HepG2 (cell line): ENCODE measurements around the gene MRPL38. TPM values are rescaled to one million over a fixed set of nuclear protein-coding genes. Genes with fewer than 3 reads are reported as not detected.

Experiments used
- CBX5 ChIP-seq: sonication (generic); formaldehyde crosslinking; IDR thresholded peaks from 2 replicates; pipeline ENCODE4 v1.4.0; 2020; ENCODE audit warnings: missing genetic modification reagents, borderline replicate concordance
- CC2D1A ChIP-seq: sonication (generic); formaldehyde crosslinking; IDR thresholded peaks from 2 replicates; pipeline ENCODE4 v1.8.1; 2023; ENCODE audit warnings: mild to moderate bottlenecking, missing genetic modification reagents
- CERS6 ChIP-seq: sonication (generic); formaldehyde crosslinking; IDR thresholded peaks from 2 replicates; pipeline ENCODE4 v1.5.0; 2020; ENCODE audit warnings: missing genetic modification reagents
- MLLT10 ChIP-seq: sonication (generic); formaldehyde crosslinking; IDR thresholded peaks from 2 replicates; pipeline ENCODE4 v1.4.0; 2020; ENCODE audit warnings: missing genetic modification reagents
- NFIC ChIP-seq: IDR thresholded peaks from 2 replicates; pipeline ENCODE4 v1.6.1; 2012; ENCODE audit warnings: mild to moderate bottlenecking, low read length, inconsistent platforms
- RAD21 ChIP-seq: fragments of 450-650 bp; formaldehyde crosslinking; IDR thresholded peaks from 2 replicates; pipeline ENCODE4 v1.5.0; 2020; ENCODE audit warnings: mild to moderate bottlenecking
- RXRB ChIP-seq: IDR thresholded peaks from 2 replicates; pipeline ENCODE4 v1.6.1; 2016; ENCODE audit warnings: borderline replicate concordance, missing genetic modification reagents, missing compliant biosample characterization
- YEATS2 ChIP-seq: sonication (generic); formaldehyde crosslinking; IDR thresholded peaks from 2 replicates; pipeline ENCODE4 v1.4.0; 2020; ENCODE audit warnings: missing genetic modification reagents, borderline replicate concordance
- ZNF18 ChIP-seq: sonication (generic); formaldehyde crosslinking; IDR thresholded peaks from 2 replicates; pipeline ENCODE4 v1.8.0; 2022; ENCODE audit warnings: mild to moderate bottlenecking, missing genetic modification reagents; ENCODE audit not compliant: insufficient replicate concordance
- ZNF33A ChIP-seq: sonication (generic); formaldehyde crosslinking; IDR thresholded peaks from 2 replicates; pipeline ENCODE4 v1.5.1; 2020; ENCODE audit warnings: missing genetic modification reagents, mild to moderate bottlenecking, moderate library complexity, borderline replicate concordance
- ZNF563 ChIP-seq: sonication (generic); formaldehyde crosslinking; IDR thresholded peaks from 2 replicates; pipeline ENCODE4 v1.8.0; 2022; ENCODE audit warnings: mild to moderate bottlenecking, moderate library complexity, missing genetic modification reagents
- ZNF746 ChIP-seq: sonication (generic); formaldehyde crosslinking; IDR thresholded peaks from 2 replicates; pipeline ENCODE4 v1.8.0; 2022; ENCODE audit warnings: mild to moderate bottlenecking, missing genetic modification reagents
- polyA plus RNA-seq, 8 experiments: library from polyadenylated mRNA; depleted of rRNA in 3 of 8; stranded (reverse) in 7 of 8; unstranded in 1 of 8; fragments of >200 nt; fragmentation: Illumina TruSeq in 4 of 8; extraction: Trizol in 4 of 8; gene quantifications; 2 replicates each; pipeline versions ENCODE4 v1.2.1 to v1.2.3, GENCODE V29; 2011 to 2016; ENCODE audit warnings: low read depth in 4 of 8, missing spikeins in 1 of 8, mixed read lengths in 1 of 8; ENCODE audit not compliant: insufficient read depth in 1 of 8
- total RNA-seq, 5 experiments: library from RNA; depleted of rRNA; stranded (reverse); fragments of >200 nt; fragmentation: Illumina TruSeq; extraction: Trizol; gene quantifications; 2 replicates each; pipeline ENCODE4 v1.2.3, GENCODE V29; 2016; ENCODE audit warnings: low read depth in 1 of 5
- TF ChIP-seq, protein P1 (sequence below): sonication (generic); formaldehyde crosslinking; IDR thresholded peaks from 2 replicates; pipeline ENCODE4 v1.5.1; 2020; ENCODE audit warnings: mild to moderate bottlenecking, missing genetic modification reagents, borderline replicate concordance
- TF ChIP-seq, protein P2 (sequence below): sonication (generic); formaldehyde crosslinking; conservative IDR thresholded peaks from 2 replicates; pipeline ENCODE4 v1.8.0; 2022; ENCODE audit warnings: low read depth, missing genetic modification reagents
- TF ChIP-seq, protein P3 (sequence below): sonication (generic); formaldehyde crosslinking; IDR thresholded peaks from 2 replicates; pipeline ENCODE4 v1.4.0; 2020; ENCODE audit warnings: low read depth, missing genetic modification reagents

Gene MRPL38
- total and polyA plus RNA-seq, 2 of the 13 experiments (the other 11 are each of a cell fraction or from before 2014, with no cell fraction given) = 83.7 to 125 TPM

DNA sequence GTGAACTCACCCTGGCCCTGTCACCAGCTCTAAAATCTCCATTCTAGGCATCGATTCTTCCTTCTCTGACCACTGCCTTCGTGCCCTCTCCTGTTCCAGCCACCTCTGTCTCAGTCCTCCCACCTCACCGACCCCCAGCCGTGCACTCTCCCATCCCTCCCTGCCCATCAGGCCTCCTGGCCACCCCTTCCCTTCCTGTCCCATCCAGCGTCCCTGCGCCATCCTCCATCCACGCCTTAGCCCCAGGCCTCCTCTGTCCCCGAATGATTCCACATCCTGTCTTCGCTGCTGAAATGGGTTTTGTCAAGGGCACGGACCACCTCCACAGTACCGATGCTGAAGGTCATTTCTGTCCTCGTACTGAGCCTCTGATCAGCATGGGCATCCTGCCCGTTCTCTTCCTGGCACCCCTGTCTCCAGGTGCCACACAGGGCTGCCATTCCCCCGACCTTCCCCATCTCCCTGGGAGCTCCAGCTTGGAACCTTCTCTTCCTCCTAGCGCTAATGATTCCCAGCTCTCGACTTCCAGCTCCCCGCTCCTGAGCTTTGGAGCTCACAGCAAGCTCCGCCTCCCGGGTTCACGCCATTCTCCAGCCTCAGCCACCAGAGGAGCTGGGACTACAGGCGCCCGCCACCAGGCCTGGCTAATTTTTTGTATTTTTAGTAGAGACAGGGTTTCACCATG, 10.5 kb downstream of the MRPL38 start (continued):
- TF ChIP-seq, protein P1, sequence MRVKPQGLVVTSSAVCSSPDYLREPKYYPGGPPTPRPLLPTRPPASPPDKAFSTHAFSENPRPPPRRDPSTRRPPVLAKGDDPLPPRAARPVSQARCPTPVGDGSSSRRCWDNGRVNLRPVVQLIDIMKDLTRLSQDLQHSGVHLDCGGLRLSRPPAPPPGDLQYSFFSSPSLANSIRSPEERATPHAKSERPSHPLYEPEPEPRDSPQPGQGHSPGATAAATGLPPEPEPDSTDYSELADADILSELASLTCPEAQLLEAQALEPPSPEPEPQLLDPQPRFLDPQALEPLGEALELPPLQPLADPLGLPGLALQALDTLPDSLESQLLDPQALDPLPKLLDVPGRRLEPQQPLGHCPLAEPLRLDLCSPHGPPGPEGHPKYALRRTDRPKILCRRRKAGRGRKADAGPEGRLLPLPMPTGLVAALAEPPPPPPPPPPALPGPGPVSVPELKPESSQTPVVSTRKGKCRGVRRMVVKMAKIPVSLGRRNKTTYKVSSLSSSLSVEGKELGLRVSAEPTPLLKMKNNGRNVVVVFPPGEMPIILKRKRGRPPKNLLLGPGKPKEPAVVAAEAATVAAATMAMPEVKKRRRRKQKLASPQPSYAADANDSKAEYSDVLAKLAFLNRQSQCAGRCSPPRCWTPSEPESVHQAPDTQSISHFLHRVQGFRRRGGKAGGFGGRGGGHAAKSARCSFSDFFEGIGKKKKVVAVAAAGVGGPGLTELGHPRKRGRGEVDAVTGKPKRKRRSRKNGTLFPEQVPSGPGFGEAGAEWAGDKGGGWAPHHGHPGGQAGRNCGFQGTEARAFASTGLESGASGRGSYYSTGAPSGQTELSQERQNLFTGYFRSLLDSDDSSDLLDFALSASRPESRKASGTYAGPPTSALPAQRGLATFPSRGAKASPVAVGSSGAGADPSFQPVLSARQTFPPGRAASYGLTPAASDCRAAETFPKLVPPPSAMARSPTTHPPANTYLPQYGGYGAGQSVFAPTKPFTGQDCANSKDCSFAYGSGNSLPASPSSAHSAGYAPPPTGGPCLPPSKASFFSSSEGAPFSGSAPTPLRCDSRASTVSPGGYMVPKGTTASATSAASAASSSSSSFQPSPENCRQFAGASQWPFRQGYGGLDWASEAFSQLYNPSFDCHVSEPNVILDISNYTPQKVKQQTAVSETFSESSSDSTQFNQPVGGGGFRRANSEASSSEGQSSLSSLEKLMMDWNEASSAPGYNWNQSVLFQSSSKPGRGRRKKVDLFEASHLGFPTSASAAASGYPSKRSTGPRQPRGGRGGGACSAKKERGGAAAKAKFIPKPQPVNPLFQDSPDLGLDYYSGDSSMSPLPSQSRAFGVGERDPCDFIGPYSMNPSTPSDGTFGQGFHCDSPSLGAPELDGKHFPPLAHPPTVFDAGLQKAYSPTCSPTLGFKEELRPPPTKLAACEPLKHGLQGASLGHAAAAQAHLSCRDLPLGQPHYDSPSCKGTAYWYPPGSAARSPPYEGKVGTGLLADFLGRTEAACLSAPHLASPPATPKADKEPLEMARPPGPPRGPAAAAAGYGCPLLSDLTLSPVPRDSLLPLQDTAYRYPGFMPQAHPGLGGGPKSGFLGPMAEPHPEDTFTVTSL (CRISPR knock-in tag) = no peak
- no peak for TF ChIP-seq NFIC
- no peak for TF ChIP-seq ZNF18 (CRISPR knock-in tag)
- no peak for TF ChIP-seq ZNF33A (CRISPR knock-in tag)
- TF ChIP-seq, protein P2, sequence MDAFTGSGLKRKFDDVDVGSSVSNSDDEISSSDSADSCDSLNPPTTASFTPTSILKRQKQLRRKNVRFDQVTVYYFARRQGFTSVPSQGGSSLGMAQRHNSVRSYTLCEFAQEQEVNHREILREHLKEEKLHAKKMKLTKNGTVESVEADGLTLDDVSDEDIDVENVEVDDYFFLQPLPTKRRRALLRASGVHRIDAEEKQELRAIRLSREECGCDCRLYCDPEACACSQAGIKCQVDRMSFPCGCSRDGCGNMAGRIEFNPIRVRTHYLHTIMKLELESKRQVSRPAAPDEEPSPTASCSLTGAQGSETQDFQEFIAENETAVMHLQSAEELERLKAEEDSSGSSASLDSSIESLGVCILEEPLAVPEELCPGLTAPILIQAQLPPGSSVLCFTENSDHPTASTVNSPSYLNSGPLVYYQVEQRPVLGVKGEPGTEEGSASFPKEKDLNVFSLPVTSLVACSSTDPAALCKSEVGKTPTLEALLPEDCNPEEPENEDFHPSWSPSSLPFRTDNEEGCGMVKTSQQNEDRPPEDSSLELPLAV (CRISPR knock-in tag) = no peak
- no peak for TF ChIP-seq CC2D1A (CRISPR knock-in tag)
- TF ChIP-seq CBX5 (CRISPR knock-in tag) = no peak
- TF ChIP-seq ZNF563 (CRISPR knock-in tag) = no peak
- TF ChIP-seq RXRB (CRISPR knock-in tag) = no peak
- TF ChIP-seq ZNF746 (CRISPR knock-in tag) = no peak
- TF ChIP-seq RAD21 (CRISPR knock-in tag) = no peak
- TF ChIP-seq CERS6 = no peak
- TF ChIP-seq MLLT10 (CRISPR knock-in tag) = no peak
- TF ChIP-seq, protein P3, sequence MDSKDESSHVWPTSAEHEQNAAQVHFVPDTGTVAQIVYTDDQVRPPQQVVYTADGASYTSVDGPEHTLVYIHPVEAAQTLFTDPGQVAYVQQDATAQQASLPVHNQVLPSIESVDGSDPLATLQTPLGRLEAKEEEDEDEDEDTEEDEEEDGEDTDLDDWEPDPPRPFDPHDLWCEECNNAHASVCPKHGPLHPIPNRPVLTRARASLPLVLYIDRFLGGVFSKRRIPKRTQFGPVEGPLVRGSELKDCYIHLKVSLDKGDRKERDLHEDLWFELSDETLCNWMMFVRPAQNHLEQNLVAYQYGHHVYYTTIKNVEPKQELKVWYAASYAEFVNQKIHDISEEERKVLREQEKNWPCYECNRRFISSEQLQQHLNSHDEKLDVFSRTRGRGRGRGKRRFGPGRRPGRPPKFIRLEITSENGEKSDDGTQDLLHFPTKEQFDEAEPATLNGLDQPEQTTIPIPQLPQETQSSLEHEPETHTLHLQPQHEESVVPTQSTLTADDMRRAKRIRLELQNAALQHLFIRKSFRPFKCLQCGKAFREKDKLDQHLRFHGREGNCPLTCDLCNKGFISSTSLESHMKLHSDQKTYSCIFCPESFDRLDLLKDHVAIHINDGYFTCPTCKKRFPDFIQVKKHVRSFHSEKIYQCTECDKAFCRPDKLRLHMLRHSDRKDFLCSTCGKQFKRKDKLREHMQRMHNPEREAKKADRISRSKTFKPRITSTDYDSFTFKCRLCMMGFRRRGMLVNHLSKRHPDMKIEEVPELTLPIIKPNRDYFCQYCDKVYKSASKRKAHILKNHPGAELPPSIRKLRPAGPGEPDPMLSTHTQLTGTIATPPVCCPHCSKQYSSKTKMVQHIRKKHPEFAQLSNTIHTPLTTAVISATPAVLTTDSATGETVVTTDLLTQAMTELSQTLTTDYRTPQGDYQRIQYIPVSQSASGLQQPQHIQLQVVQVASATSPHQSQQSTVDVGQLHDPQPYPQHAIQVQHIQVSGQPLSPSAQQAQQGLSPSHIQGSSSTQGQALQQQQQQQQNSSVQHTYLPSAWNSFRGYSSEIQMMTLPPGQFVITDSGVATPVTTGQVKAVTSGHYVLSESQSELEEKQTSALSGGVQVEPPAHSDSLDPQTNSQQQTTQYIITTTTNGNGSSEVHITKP (CRISPR knock-in tag) = no peak
- no peak for TF ChIP-seq YEATS2 (CRISPR knock-in tag)
